HL-60/S4 treated with phorbol 12-myristate 13-acetate at 8.2 ng/mL for 4 days and 3 days (cell line): ENCODE measurements around the gene KIF5A.

Source experiments
- in situ Hi-C: fragments of 300-500 bp; cut with MboI; formaldehyde crosslinking; loops from 2 replicates; pipeline ENCODE4 v1.15.0; 2022; ENCODE audit warnings: low sequenced_read_pairs

The KIF5A gene

DNA sequence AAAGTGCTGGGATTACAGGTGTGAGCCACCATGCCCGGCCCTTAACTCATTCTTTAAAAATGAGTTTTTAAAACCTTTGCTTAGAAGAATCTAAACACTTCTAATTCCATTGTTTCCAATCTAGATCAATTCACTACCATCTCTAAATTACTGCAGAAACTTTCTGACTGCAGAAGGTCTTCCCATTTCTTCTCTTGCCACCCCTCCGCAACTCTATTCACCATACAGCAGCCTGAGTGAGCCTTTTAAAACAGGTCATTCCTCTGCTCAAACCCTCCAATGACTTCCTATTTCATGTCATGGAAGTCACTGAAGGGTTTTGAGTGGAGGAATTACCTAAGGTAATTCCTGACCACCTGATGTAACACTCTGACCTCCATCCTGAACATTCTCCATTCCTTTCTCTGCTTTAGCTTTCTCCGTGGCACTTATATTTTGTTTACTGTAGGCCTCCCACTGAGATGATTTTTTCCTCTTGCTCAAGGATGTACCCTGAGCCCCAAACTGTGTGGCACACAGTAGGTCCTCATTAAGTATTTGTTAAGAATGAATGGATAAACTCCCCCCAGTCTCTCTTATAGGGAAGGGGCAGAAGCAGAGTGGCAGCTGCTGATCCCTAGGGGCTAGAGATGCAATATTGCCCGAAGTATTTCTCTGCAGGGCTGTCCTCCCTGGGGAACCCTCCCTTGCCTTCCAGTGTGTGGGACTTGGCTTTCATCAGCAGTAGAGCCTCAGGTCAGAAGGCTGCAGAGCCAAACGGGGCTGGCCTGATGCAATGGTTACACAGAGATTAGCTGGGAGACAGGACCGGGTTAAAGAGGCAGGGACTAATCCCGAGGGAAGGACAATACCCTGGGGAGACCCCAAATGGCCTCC, 30.7 kb upstream of the KIF5A start:
- in situ Hi-C loops = no loop called here

DNA sequence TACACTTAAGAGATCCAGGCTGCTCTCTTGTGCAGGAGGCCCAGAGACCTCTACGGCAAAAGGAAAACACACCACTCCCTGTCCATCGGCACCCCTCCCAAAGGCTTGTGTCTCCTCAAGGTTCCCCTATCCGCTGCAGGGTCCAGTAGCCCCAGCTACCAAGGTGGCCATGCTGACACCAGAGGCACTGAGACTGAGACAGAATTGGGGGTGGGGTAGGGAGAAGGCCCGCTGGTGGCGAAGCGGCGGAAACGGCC, 30.1 kb upstream of the KIF5A start:
- in situ Hi-C loops = no loop called here

DNA sequence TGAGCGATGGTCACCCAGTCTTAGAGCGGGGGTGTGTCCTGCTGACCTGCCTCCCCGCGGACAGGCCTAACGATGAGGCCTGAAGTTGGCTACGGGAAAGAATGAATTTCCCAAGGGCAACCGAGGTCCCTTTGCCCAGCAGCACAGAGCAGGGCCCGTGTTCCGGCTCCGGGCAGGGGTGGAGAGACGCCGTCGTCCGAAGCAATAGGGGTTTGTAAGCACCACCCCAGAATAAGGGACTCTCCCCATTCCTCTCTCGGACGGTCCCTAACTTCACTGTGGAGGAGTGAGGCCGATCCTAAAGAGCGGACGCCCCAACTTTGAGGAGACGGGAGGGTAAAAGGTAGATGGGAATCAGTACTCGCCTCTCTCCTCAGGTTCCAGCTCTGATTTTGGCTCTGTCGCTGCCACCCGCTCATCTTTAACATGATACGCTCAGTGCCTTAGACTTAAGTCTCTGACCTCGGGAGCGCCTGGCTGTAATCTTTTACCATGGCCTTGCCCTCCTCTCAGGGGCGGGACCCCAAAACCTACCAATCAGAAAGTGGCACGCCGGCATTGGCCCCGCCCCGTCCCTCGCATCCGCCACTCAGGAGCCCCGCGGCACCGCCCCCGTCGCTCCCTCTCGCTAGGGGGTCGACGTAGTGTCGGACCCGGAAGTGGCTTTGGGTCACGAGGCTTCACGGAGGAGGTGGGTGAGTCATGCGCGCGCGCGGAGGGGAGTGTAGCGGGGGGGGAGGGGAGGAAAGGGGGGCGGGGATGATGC, 29.6 kb upstream of the KIF5A start, which contains the start of gene DDIT3:
Gene DDIT3 (minus strand): TSS at position 462 of the 766 bp plus-strand sequence. CDS start 3,108 bp downstream, outside the sequence.
- in situ Hi-C loops = no loop called here

DNA sequence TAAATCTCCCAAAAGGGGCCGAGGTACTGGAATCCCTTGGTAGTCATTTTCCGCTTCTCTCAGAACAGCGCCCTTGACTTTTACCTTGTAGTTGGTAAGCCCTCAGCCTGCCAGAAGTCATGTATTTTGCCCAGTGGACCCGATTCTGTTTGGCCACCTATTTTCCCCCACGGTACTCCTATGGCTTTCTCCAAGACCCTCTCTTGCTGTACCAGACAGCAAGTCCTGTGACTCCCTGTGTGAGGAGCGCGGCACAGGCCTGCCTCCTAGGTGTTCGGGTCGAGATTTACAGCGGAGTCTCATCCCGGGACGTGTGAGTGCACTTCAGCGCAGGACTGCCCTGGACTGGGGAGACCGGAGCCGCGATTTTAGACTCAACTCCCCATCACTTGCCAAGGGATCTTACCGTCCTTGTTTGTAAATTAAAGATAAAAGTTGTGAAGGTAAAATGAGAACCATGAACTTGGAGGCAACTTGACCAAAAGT, 28.3 kb upstream of the KIF5A start:
- in situ Hi-C loops = no loop called here

DNA sequence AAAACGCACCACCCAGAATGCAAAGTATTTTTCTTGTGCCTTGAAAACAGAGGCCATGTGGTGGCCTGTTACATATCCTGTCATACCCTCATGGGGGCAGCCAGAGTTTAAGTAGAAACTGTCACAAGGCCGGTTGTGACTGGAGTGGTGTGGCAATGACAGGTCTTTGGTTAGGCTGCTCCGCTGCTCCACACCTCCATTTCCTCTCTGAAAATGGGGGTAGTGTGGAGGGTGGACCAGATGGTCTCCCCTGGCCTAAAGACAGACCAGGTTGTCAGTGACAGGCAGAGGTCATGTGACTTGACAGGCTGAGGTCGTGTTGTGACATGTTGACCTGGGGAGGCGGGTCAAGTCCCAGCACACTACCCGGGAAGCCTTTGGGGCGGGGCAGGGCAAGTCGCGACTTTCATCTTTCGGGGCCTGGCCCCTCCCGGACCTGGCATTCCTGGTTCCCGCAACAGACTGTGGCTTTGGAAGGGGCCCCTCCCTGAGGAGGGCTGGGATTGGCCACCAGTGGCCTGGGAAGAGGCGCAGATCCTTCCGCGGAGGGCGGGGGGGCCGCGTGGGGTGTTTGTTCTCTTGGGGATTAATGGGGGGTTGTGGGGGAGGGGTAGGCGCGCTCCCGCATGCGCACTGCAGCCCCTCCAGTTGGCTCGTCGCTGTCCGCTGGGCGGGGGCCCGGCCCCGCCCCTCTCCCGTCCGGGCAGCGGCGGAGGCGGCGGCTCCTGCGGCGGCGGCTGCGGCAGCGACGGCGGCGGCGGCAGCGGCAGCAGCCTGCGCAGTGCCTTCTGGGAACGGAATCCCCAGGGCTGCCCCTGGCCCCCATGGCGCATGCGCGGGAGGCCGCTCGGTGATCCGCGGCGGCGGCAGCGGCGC, 27.6 kb upstream of the KIF5A start, which contains the start of gene MBD6:
Gene MBD6 (plus strand): TSS at position 814 of the 876 bp plus-strand sequence. CDS start 1,480 bp downstream, outside the sequence.
- in situ Hi-C loops = no loop called here

- in situ Hi-C loops = no loop called here
These were observed 26.7 kb upstream of the KIF5A start for GRCh38 chr12:57522887-57523705.

GRCh38 chr12:57523706-57524614, 25.9 kb upstream of the KIF5A start:
- in situ Hi-C loops = no loop called here

- in situ Hi-C loops = no loop called here
These were observed 24.8 kb upstream of the KIF5A start for GRCh38 chr12:57524814-57525614.

DNA sequence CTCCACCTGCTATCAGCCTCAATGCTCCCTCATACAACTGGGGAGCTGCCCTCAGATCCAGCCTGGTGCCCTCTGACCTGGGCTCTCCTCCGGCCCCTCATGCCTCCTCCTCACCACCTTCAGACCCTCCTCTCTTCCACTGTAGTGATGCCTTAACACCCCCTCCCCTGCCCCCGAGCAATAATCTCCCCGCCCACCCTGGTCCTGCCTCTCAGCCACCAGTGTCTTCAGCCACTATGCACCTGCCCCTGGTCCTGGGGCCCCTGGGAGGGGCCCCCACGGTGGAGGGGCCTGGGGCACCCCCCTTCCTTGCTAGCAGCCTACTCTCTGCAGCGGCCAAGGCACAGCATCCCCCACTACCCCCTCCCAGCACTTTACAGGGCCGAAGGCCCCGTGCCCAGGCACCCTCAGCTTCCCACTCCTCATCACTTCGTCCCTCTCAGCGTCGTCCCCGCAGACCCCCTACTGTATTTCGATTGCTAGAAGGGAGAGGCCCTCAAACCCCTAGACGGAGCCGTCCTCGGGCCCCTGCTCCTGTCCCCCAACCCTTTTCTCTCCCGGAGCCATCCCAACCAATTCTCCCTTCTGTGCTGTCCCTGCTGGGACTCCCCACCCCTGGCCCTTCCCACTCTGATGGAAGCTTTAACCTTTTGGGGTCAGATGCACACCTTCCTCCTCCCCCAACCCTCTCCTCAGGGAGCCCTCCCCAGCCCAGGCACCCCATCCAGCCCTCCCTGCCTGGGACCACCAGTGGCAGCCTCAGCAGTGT, 24.0 kb upstream of the KIF5A start:
- in situ Hi-C loops = no loop called here

- in situ Hi-C loops = no loop called here
These were observed 23.2 kb upstream of the KIF5A start for GRCh38 chr12:57526477-57527126.

DNA sequence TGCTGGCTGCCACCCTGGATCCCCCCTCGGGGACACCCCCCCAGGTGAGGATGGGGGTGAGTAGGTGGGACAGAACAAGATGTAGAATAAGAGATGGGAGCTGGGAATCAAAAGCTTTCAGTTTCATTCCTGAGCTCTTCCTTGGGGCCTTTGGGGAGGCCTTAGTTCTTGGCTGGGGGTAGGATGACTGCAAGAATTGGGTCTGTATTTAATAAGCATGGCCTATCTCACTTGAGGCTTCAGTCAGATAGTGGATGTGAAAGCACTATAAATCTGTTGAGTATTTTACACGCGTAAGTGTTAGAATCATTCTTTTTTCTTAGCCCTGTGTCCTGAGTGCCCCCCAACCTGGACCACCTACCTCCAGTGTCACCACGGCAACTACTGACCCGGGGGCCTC, 22.7 kb upstream of the KIF5A start:
- in situ Hi-C loops = no loop called here

DNA sequence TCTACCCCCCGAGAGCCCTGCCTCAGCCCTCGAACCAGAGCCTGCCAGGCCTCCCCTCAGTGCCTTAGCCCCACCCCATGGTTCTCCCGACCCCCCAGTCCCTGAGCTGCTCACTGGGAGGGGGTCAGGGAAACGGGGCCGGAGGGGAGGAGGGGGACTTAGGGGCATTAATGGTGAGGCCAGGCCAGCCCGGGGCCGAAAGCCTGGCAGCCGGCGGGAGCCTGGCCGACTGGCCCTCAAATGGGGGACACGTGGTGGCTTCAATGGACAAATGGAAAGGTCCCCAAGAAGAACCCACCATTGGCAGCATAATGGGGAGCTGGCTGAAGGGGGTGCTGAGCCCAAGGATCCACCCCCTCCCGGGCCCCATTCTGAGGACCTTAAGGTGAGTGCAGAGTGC, 21.7 kb upstream of the KIF5A start:
- in situ Hi-C loops = no loop called here

DNA sequence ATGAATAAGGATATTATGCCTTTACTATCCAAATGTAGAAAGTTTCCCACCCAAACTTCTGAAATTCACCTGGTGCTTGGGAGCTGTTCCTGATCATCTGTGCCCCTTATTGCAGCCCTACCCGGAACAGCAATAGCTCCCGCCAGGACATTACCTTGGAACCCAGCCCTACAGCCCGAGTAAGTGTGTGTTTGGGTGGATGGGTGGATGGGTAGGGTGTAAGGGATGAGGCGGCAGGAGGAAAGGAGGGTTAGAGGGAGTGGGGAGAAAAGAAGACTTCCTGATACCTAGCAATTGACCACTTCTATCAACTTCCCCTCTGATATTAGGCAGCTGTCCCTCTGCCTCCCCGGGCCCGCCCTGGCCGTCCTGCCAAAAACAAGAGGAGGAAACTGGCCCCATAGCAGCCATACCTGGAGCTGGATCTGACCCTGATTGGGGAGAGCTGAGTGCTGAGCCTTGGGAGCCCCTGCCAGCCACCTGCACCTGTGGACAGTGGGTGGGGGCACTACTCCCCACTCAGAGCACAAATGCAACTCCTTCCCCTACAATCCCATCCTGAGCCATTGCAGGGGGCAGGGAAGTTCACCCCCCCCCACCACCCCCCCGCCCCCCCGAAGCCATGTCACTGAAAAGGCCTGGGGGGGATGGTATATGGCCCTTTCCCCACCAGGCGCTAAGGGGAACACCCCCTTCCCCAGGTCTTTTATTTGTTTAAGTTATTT, 20.9 kb upstream of the KIF5A start:
- in situ Hi-C loops = no loop called here

- in situ Hi-C loops = no loop called here
These were observed 20.0 kb upstream of the KIF5A start for GRCh38 chr12:57529831-57530230.

GRCh38 chr12:57530396-57531142, 19.3 kb upstream of the KIF5A start:
- in situ Hi-C loops = no loop called here

GRCh38 chr12:57531836-57532235, 18.0 kb upstream of the KIF5A start:
- in situ Hi-C loops = no loop called here
